PC-3 (cell line): ENCODE results near the gene PSMA8. TPM values are rescaled to one million over a fixed set of nuclear protein-coding genes. Genes with fewer than 3 reads are reported as not detected.
"Not testable (repeated sequence)": the region's sequence is repeated elsewhere in the genome, so short reads cannot be mapped to it uniquely, and the experiment has no call there.

Experiments
- ATAC-seq: fragments of 200-7000 bp; cut with Tn5 transposase; 2 replicates; pipeline ENCODE4 v1.9.1; 2020; ENCODE audit warnings: mild to moderate bottlenecking, moderate library complexity
- BruUV-seq: library from RNA; stranded (reverse); fragments of 400-500 nt; replicated peaks from 2 replicates; lab custom pipeline; 2021; lab: Mats Ljungman, UMichigan
- CTCF ChIA-PET: fragments of 300-600 bp; sonication (Branson Sonifier 250); formaldehyde crosslinking; loops from one replicate; lab custom pipeline; 2022; ENCODE audit warnings: antibody characterized with exemption; lab: Charles Lee
- POLR2A ChIA-PET: fragments of 300-600 bp; sonication (Branson Sonifier 250); formaldehyde crosslinking; loops from one replicate; lab custom pipeline; 2022; ENCODE audit warnings: antibody characterized with exemption; ENCODE audit not compliant: unreplicated experiment; lab: Charles Lee
- DNase-seq: peaks from one replicate; pipeline ENCODE4 v3.0.0-alpha.2; 2015
- H2AFZ ChIP-seq: fragments of 300-600 bp; sonication (generic); 2 replicates; pipeline ENCODE4 v1.6.0; 2016; ENCODE audit warnings: antibody characterized with exemption, low read length
- H3F3A ChIP-seq: fragments of 300-600 bp; sonication (generic); one replicate; pipeline ENCODE4 v1.6.0; 2017; ENCODE audit warnings: antibody characterized with exemption, low read length, control low read depth, mild to moderate bottlenecking; ENCODE audit not compliant: unreplicated experiment
- H3K27ac ChIP-seq: fragments of 300-600 bp; sonication (generic); 2 replicates; pipeline ENCODE4 v1.5.1; 2016; ENCODE audit warnings: mild to moderate bottlenecking, low read length
- H3K27me3 ChIP-seq: fragments of 300-600 bp; sonication (generic); 2 replicates; pipeline ENCODE4 v1.6.1; 2016; ENCODE audit warnings: low read length, mixed read lengths
- H3K36me3 ChIP-seq: fragments of 300-600 bp; sonication (generic); 2 replicates; pipeline ENCODE4 v1.6.1; 2016; ENCODE audit warnings: low read depth, mixed run types, low read length, mixed read lengths
- H3K4me1 ChIP-seq: fragments of 300-600 bp; sonication (generic); 2 replicates; pipeline ENCODE4 v1.5.1; 2016; ENCODE audit warnings: low read length; ENCODE audit not compliant: insufficient read depth
- H3K4me2 ChIP-seq: fragments of 300-600 bp; sonication (generic); 2 replicates; pipeline ENCODE4 v1.6.0; 2016; ENCODE audit warnings: low read length
- H3K4me3 ChIP-seq: fragments of 300-600 bp; sonication (generic); 2 replicates; pipeline ENCODE4 v1.5.1; 2016; ENCODE audit warnings: mild to moderate bottlenecking, low read length, mixed read lengths
- H3K79me2 ChIP-seq: fragments of 300-600 bp; sonication (generic); 2 replicates; pipeline ENCODE4 v1.6.1; 2017; ENCODE audit warnings: low read length, mixed read lengths
- H3K9ac ChIP-seq: fragments of 300-600 bp; sonication (generic); 2 replicates; pipeline ENCODE4 v1.6.0; 2016; ENCODE audit warnings: mild to moderate bottlenecking, low read length
- H3K9me2 ChIP-seq: fragments of 300-600 bp; sonication (generic); replicated peaks from 2 replicates; pipeline ENCODE4 v1.6.1; 2016; ENCODE audit warnings: mixed run types, low read length, mixed read lengths
- H3K9me3 ChIP-seq: fragments of 300-600 bp; sonication (generic); 2 replicates; pipeline ENCODE4 v1.6.1; 2016; ENCODE audit warnings: low read length, mixed read lengths
- H4K20me1 ChIP-seq: fragments of 300-600 bp; sonication (generic); 2 replicates; pipeline ENCODE4 v1.6.1; 2016; ENCODE audit warnings: low read length, mixed read lengths
- CTCF ChIP-seq: fragments of 300-600 bp; sonication (generic); conservative IDR thresholded peaks from 2 replicates; pipeline ENCODE4 v1.5.1; 2017; ENCODE audit warnings: antibody characterized with exemption, low read depth, mild to moderate bottlenecking, low read length
- EZH2 ChIP-seq: fragments of 300-600 bp; sonication (generic); IDR thresholded peaks from one replicate; pipeline ENCODE4 v1.6.1; 2017; ENCODE audit warnings: antibody characterized with exemption, mild to moderate bottlenecking, low read length; ENCODE audit not compliant: unreplicated experiment
- EZH2phosphoT487 ChIP-seq: fragments of 300-600 bp; sonication (generic); IDR thresholded peaks from 2 replicates; pipeline ENCODE4 v1.6.1; 2018; ENCODE audit warnings: mild to moderate bottlenecking, antibody characterized with exemption, low read length, borderline replicate concordance
- intact Hi-C: fragments of 100-400 bp; cut with micrococcal nuclease; formaldehyde crosslinking; loops from 2 replicates; pipeline ENCODE4 v1.9.0; 2023
- total RNA-seq: library from RNA; depleted of rRNA; stranded (reverse); fragments of >200 nt; gene quantifications from 2 replicates; pipeline ENCODE4 v1.2.3, GENCODE V29; 2014

PSMA8 gene
- total RNA-seq, 1 experiment from 2014 or later = not detected

GRCh38 chr18:26164571-26164970 is 30.9 kb downstream of the PSMA8 start:
- H3K36me3 ChIP-seq = no peaks in the 10 kb centered on the region
- H3K9ac ChIP-seq = no peak overlapping the region
- no peaks in the 10 kb centered on the region for H3K4me1 ChIP-seq
- intact Hi-C loops = no loop called here
- H3K9me2 ChIP-seq = no peaks in the 10 kb centered on the region
- H3K27me3 ChIP-seq = peaks cover 39% of the 10 kb centered on the region
- POLR2A ChIA-PET = no interaction called here
- H3K4me2 ChIP-seq = no peak overlapping the region
- no peaks in the 10 kb centered on the region for H3F3A ChIP-seq
- H3K9me3 ChIP-seq = no peaks in the 10 kb centered on the region
- no peaks in the 10 kb centered on the region for H4K20me1 ChIP-seq
- ATAC-seq = no peak
- no peak overlapping the region for H3K4me3 ChIP-seq
- no peak overlapping the region for H2AFZ ChIP-seq
- no peak overlapping the region for H3K27ac ChIP-seq
- BruUV-seq = no TSS peak
- TF ChIP-seq CTCF = no peak
- no peak for TF ChIP-seq EZH2phosphoT487
- TF ChIP-seq EZH2 = no peak
- H3K79me2 ChIP-seq = no peaks in the 10 kb centered on the region
- CTCF ChIA-PET = no interaction called here
- no peak for DNase-seq

- H2AFZ ChIP-seq, H3K27ac ChIP-seq, H3K9me3 ChIP-seq, ATAC-seq, H3K9me2 ChIP-seq, POLR2A ChIA-PET, H3K9ac ChIP-seq, H3K4me3 ChIP-seq, H3K36me3 ChIP-seq, H3F3A ChIP-seq, CTCF ChIA-PET, H3K79me2 ChIP-seq, intact Hi-C loops, DNase-seq, H3K4me2 ChIP-seq, H4K20me1 ChIP-seq, H3K4me1 ChIP-seq, BruUV-seq: not testable (repeated sequence)
- H3K27me3 ChIP-seq = peaks cover 40% of the 10 kb centered on the region
These were observed 33.9 kb downstream of the PSMA8 start for GRCh38 chr18:26167592-26167991.

- ChIA-PET CTCF (no interaction called here), POLR2A (no interaction called here)
- no TSS peak for BruUV-seq
- no peak overlapping the region for H3K27ac ChIP-seq
- H3K9me3 ChIP-seq = no peaks in the 10 kb centered on the region
- no peaks in the 10 kb centered on the region for H3K36me3 ChIP-seq
- ATAC-seq (no peak), DNase-seq (no peak)
- H3K9me2 ChIP-seq = no peaks in the 10 kb centered on the region
- no peak overlapping the region for H3K4me3 ChIP-seq
- H3K27me3 ChIP-seq = peaks cover 60% of the 10 kb centered on the region
- H4K20me1 ChIP-seq = no peaks in the 10 kb centered on the region
- no peak overlapping the region for H3K9ac ChIP-seq
- H3F3A ChIP-seq = no peaks in the 10 kb centered on the region
- no peak overlapping the region for H3K4me2 ChIP-seq
- intact Hi-C loops = no loop called here
- no peak for TF ChIP-seq EZH2phosphoT487
- H2AFZ ChIP-seq = no peak overlapping the region
- no peaks in the 10 kb centered on the region for H3K79me2 ChIP-seq
- H3K4me1 ChIP-seq = no peaks in the 10 kb centered on the region
These were observed 41.8 kb downstream of the PSMA8 start for GRCh38 chr18:26175481-26175880.

GRCh38 chr18:26176134-26176533 is 42.5 kb downstream of the PSMA8 start:
- ATAC-seq (no peak), DNase-seq (no peak)
- Histone ChIP-seq H3K36me3 (no peaks in the 10 kb centered on the region), H3K9ac (no peak overlapping the region), H3K27me3 (peaks cover 60% of the 10 kb centered on the region), H3F3A (no peaks in the 10 kb centered on the region), H3K9me2 (no peaks in the 10 kb centered on the region), H4K20me1 (no peaks in the 10 kb centered on the region), H3K9me3 (no peaks in the 10 kb centered on the region), H3K4me1 (no peaks in the 10 kb centered on the region), H3K27ac (no peak overlapping the region), H2AFZ (no peak overlapping the region), H3K4me2 (no peak overlapping the region), H3K4me3 (no peak overlapping the region), H3K79me2 (no peaks in the 10 kb centered on the region)
- intact Hi-C loops = no loop called here
- no TSS peak for BruUV-seq
- POLR2A ChIA-PET = no interaction called here
- TF ChIP-seq EZH2 = no peak
- TF ChIP-seq CTCF = no peak
- no peak for TF ChIP-seq EZH2phosphoT487
- CTCF ChIA-PET = no interaction called here
